ENCODE data around the gene MAB21L4.

- TF ChIP-seq POLR2AphosphoS5 (IDR thresholded peaks at IDR 0.05; ENCODE audit: borderline replicate concordance, low read depth, low read length) (no peak), EZH2 (IDR thresholded peaks at IDR 0.05) (no peak), FOXP2 (optimal IDR thresholded peaks at IDR 0.05; ENCODE audit: control extremely low read depth, extremely low read length, insufficient read depth) (no peak)
These were observed 38.2 kb upstream of the MAB21L4 start for GRCh38 chr2:240933966-240934700.
